HL-60 (cell line): ENCODE data around the gene TM9SF1.

Experiments
- CTCF ChIP-seq: IDR thresholded peaks from one replicate; pipeline ENCODE4 v1.5.1; 2011; ENCODE audit warnings: low read length, control low read depth, inconsistent platforms; ENCODE audit not compliant: insufficient read depth
- GABPA ChIP-seq: IDR thresholded peaks from 2 replicates; pipeline ENCODE4 v1.6.1; 2012; ENCODE audit warnings: low read depth
- POLR2AphosphoS5 ChIP-seq: IDR thresholded peaks from 2 replicates; pipeline ENCODE4 v1.6.1; 2012; ENCODE audit warnings: low read depth
- SPI1 ChIP-seq: IDR thresholded peaks from 2 replicates; pipeline ENCODE4 v1.6.1; 2012; ENCODE audit warnings: low read depth, mild to moderate bottlenecking, borderline replicate concordance
- TF ChIP-seq, protein P1 (sequence below): IDR thresholded peaks from 2 replicates; pipeline ENCODE4 v1.6.1; 2012; ENCODE audit warnings: low read depth; ENCODE audit not compliant: insufficient replicate concordance

GRCh38 chr14:24194873-24195185, 412 bp downstream of the TM9SF1 start:
- no peak for TF ChIP-seq CTCF
- TF ChIP-seq, protein P1, sequence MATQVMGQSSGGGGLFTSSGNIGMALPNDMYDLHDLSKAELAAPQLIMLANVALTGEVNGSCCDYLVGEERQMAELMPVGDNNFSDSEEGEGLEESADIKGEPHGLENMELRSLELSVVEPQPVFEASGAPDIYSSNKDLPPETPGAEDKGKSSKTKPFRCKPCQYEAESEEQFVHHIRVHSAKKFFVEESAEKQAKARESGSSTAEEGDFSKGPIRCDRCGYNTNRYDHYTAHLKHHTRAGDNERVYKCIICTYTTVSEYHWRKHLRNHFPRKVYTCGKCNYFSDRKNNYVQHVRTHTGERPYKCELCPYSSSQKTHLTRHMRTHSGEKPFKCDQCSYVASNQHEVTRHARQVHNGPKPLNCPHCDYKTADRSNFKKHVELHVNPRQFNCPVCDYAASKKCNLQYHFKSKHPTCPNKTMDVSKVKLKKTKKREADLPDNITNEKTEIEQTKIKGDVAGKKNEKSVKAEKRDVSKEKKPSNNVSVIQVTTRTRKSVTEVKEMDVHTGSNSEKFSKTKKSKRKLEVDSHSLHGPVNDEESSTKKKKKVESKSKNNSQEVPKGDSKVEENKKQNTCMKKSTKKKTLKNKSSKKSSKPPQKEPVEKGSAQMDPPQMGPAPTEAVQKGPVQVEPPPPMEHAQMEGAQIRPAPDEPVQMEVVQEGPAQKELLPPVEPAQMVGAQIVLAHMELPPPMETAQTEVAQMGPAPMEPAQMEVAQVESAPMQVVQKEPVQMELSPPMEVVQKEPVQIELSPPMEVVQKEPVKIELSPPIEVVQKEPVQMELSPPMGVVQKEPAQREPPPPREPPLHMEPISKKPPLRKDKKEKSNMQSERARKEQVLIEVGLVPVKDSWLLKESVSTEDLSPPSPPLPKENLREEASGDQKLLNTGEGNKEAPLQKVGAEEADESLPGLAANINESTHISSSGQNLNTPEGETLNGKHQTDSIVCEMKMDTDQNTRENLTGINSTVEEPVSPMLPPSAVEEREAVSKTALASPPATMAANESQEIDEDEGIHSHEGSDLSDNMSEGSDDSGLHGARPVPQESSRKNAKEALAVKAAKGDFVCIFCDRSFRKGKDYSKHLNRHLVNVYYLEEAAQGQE = no peak
- TF ChIP-seq POLR2AphosphoS5 = no peak
- TF ChIP-seq GABPA = no peak
- TF ChIP-seq SPI1 = no peak
